Left ventricle myocardium inferior (tissue), 1 donor: Measurements from ENCODE around the gene LRRTM3. TPM values are rescaled to one million over a fixed set of nuclear protein-coding genes. Genes with fewer than 3 reads are reported as not detected.

ENCODE experiments used
- DNase-seq: peaks from one replicate; pipeline ENCODE4 v3.0.0-alpha.2; 2020
- H3K27ac ChIP-seq: fragments of 200-600 bp; replicated peaks from 2 replicates; pipeline ENCODE4 v1.8.0; 2021
- H3K27me3 ChIP-seq: fragments of 200-600 bp; 2 replicates; pipeline ENCODE4 v1.8.0; 2021; ENCODE audit warnings: low read depth
- H3K36me3 ChIP-seq: fragments of 200-600 bp; 2 replicates; pipeline ENCODE4 v1.8.0; 2021
- H3K4me1 ChIP-seq: fragments of 200-600 bp; 2 replicates; pipeline ENCODE4 v1.8.0; 2021
- H3K4me3 ChIP-seq: fragments of 200-600 bp; 2 replicates; pipeline ENCODE4 v1.8.0; 2021; ENCODE audit warnings: mild to moderate bottlenecking, moderate library complexity
- H3K9me3 ChIP-seq: fragments of 200-600 bp; replicated peaks from 2 replicates; pipeline ENCODE4 v1.8.0; 2021
- CTCF ChIP-seq: fragments of 200-600 bp; IDR thresholded peaks from 2 replicates; pipeline ENCODE4 v1.8.0; 2021; ENCODE audit warnings: antibody characterized with exemption, mild to moderate bottlenecking, borderline replicate concordance
- intact Hi-C: fragments of 100-400 bp; cut with micrococcal nuclease; formaldehyde crosslinking; loops from one replicate; pipeline ENCODE4 v1.11.0; 2022
- total RNA-seq: library from RNA; stranded (reverse); fragmentation: NEBNext Ultra II Directional; extraction: Animal tissue kit (Norgen Biotek cat#: 25700); gene quantifications from one replicate; pipeline ENCODE4 v1.2.1, GENCODE V29; 2021
- donor health status: DM: no; HTN: yes; CAD: no; lungs with severe emphysema.

LRRTM3 gene
- total RNA-seq, 1 donor from 2014 or later, result not detected

DNA sequence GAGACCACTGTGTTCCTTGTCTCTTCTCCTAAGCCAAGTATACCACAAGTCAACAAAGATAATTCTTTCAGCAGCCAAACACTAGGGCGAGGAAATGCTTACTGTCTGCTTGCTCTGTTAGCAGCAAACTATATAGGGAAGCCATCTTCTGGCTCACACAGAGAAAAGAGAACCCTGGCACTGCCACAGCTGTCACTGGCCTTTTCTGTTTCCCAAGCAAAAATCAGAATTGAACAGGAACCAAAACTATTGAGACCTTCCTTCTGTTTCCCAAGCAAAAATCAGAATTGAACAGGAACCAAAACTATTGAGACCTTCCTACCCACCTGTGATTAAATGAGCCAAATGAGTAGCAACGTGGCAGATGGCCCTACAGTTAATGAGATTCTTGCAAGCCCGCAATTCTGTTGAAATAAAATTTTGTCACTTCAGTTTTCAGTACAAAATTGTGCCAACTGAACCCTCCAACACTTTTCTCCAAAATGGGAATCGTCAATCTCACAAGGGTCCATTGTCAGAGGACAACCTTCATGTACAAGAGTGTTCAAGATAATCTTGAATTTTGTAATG is 54.5 kb downstream of the LRRTM3 start:
- TF ChIP-seq CTCF, result no peak
- intact Hi-C loops, result no loop called here
- Histone ChIP-seq H3K9me3 (no peaks in the 10 kb centered on the region), H3K4me1 (peaks cover 4% of the 10 kb centered on the region), H3K27ac (no peak overlapping the region), H3K36me3 (no peaks in the 10 kb centered on the region), H3K27me3 (no peaks in the 10 kb centered on the region), H3K4me3 (no peak overlapping the region)
- no peak for DNase-seq

DNA sequence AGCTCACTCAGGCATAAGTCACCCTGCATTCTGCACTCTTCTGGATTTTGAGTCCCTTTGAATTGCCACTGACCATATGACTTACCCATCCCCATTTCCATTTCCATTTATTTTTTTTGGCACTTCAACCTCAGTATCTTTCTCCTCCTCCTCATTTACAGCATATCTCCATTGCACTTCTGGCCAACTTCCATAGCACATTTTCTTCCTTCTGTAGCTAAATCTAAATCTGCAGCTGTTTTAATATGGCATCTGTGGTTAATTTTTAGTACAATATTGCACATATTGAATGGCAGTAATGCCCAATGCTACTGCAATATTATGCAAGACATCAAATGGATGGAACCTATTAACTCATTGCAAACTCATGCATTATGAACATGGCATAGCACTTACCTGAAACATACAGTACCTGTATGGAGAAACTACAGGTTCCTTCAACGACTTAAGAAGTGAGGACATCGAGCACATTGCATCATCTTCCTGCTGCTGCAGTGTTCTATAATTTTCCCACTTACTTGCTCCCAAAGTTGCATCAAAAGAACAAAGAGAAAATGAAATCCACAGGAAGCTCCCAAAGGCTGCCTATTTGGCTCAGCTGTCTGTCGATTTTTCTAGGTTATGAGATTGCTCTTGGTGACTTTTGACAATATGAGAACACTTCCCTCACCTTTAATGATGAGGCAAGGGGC is 55.7 kb downstream of the LRRTM3 start:
- H3K9me3 ChIP-seq, result no peaks in the 10 kb centered on the region
- TF ChIP-seq CTCF, result no peak
- H3K27me3 ChIP-seq, result no peaks in the 10 kb centered on the region
- H3K27ac ChIP-seq, result no peak overlapping the region
- H3K36me3 ChIP-seq, result no peaks in the 10 kb centered on the region
- H3K4me3 ChIP-seq, result no peak overlapping the region
- DNase-seq, result no peak
- H3K4me1 ChIP-seq, result peaks cover 4% of the 10 kb centered on the region
- intact Hi-C loops, result no loop called here

DNA sequence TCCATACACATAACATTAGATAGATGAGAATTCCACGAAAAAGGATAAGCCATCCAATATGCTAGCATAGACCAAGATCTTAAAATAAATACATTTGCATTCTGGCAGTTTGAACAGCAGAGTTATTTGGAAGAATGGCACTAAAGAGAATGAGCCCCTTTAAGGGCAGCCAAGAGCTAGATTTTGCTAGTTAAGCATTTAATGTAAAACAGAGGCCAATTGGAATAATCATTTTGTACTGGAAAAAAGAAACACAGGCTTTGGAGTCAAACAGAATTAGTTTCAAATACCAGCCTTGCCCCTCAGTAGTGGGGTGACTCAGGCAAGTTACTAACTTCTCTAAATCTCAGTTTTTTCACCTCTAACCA is 56.2 kb downstream of the LRRTM3 start:
- Histone ChIP-seq H3K27me3 (no peaks in the 10 kb centered on the region), H3K4me3 (no peak overlapping the region), H3K27ac (no peak overlapping the region), H3K9me3 (no peaks in the 10 kb centered on the region), H3K36me3 (no peaks in the 10 kb centered on the region), H3K4me1 (peaks cover 4% of the 10 kb centered on the region)
- DNase-seq, result no peak
- intact Hi-C loops, result no loop called here
- no peak for TF ChIP-seq CTCF

GRCh38 chr10:66982792-66983474 is 57.1 kb downstream of the LRRTM3 start:
- no peak for DNase-seq
- Histone ChIP-seq H3K4me1 (peaks cover 4% of the 10 kb centered on the region), H3K36me3 (no peaks in the 10 kb centered on the region)

GRCh38 chr10:66983475-66983818 is 57.6 kb downstream of the LRRTM3 start:
- Histone ChIP-seq H3K27me3 (no peaks in the 10 kb centered on the region), H3K27ac (no peak overlapping the region), H3K36me3 (no peaks in the 10 kb centered on the region), H3K4me3 (no peak overlapping the region), H3K9me3 (no peaks in the 10 kb centered on the region), H3K4me1 (peaks cover 4% of the 10 kb centered on the region)
- intact Hi-C loops, result no loop called here
- no peak for DNase-seq
- TF ChIP-seq CTCF, result no peak

More at GRCh38 chr10:66982792-66983474, 57.1 kb downstream of the LRRTM3 start:
- Histone ChIP-seq H3K27me3 (no peaks in the 10 kb centered on the region), H3K4me3 (no peak overlapping the region), H3K27ac (no peak overlapping the region), H3K9me3 (no peaks in the 10 kb centered on the region)
- TF ChIP-seq CTCF, result no peak
- intact Hi-C loops, result no loop called here
